Natural killer cell (primary cell): ENCODE data around the gene RAPGEF5. TPM values are rescaled to one million over a fixed set of nuclear protein-coding genes. Genes with fewer than 3 reads are reported as not detected.

ENCODE experiments used
- ATAC-seq, 3 donors: fragments of 150-1000 bp in 2 of 3; fragments of 200-7000 bp in 1 of 3; cut with Tn5 transposase; 1 replicate in 1 of 3; 2 replicates in 2 of 3; pipeline ENCODE4 v1.10.0; 2021; ENCODE audit warnings: mild to moderate bottlenecking in 2 of 3, moderate library complexity in 2 of 3
- DNase-seq, 2 donors: peaks; one replicate each; pipeline versions ENCODE4 v3.0.0 to v3.0.0-alpha.2; 2013 to 2021; ENCODE audit warnings: mixed read lengths in 1 of 2
- H3K27ac ChIP-seq: one replicate; pipeline ENCODE4 v1.5.1; 2013; ENCODE audit warnings: mild to moderate bottlenecking, low read length
- H3K27me3 ChIP-seq: one replicate; pipeline ENCODE4 v1.6.1; 2013; ENCODE audit warnings: low read length; ENCODE audit not compliant: control insufficient read depth, insufficient read depth
- H3K36me3 ChIP-seq: one replicate; pipeline ENCODE4 v1.6.1; 2013; ENCODE audit warnings: low read length; ENCODE audit not compliant: control insufficient read depth, insufficient read depth
- H3K4me1 ChIP-seq: one replicate; pipeline ENCODE4 v1.6.1; 2013; ENCODE audit warnings: low read length; ENCODE audit not compliant: control insufficient read depth, insufficient read depth
- H3K4me3 ChIP-seq: one replicate; pipeline ENCODE4 v1.5.1; 2013; ENCODE audit warnings: low read length
- H3K9me3 ChIP-seq: one replicate; pipeline ENCODE4 v1.6.1; 2013; ENCODE audit warnings: low read length; ENCODE audit not compliant: control insufficient read depth, insufficient read depth
- H3K27ac Mint-ChIP-seq, 2 donors: one replicate each; pipeline ENCODE4 v1.8.0; 2022; ENCODE audit warnings: mild to moderate bottlenecking in 2 of 2, mixed read lengths in 2 of 2, moderate library complexity in 1 of 2
- H3K27me3 Mint-ChIP-seq, 2 donors: one replicate each; pipeline ENCODE4 v1.8.0; 2022; ENCODE audit warnings: low read depth in 2 of 2, mixed read lengths in 2 of 2
- H3K36me3 Mint-ChIP-seq: one replicate; pipeline ENCODE4 v1.8.0; 2022; ENCODE audit warnings: mixed read lengths
- H3K4me1 Mint-ChIP-seq, 2 donors: one replicate each; pipeline ENCODE4 v1.8.0; 2022; ENCODE audit warnings: mixed read lengths in 2 of 2
- H3K4me3 Mint-ChIP-seq: one replicate; pipeline ENCODE4 v1.8.0; 2022; ENCODE audit warnings: mild to moderate bottlenecking, moderate library complexity, mixed read lengths
- H3K9me3 Mint-ChIP-seq, 2 donors: one replicate each; pipeline ENCODE4 v1.8.0; 2022; ENCODE audit warnings: mixed read lengths in 2 of 2
- WGBS: methylation state at CpG from one replicate; pipeline ENCODE4 v1.1.7; 2013; ENCODE audit warnings: missing lambda C conversion rate; ENCODE audit not compliant: insufficient coverage; 5-methylcytosine and 5-hydroxymethylcytosine counted together
- intact Hi-C: fragments of 100-400 bp; cut with micrococcal nuclease; formaldehyde crosslinking; loops from one replicate; pipeline ENCODE4 v1.14.2; 2022
- total RNA-seq, 4 donors: library from RNA; stranded (reverse); fragments of 120-200 nt in 1 of 4; gene quantifications; one replicate each; pipeline versions ENCODE4 v1.2.3 to v1.2.4, GENCODE V29; 2013 to 2022
- TF ChIP-seq, protein P1 (sequence below): fragments of 200-600 bp; IDR thresholded peaks from one replicate; pipeline ENCODE4 v1.8.0; 2022; ENCODE audit warnings: antibody characterized with exemption

Gene RAPGEF5
- total RNA-seq, 3 donors from 2014 or later (not counting 1 experiment from before 2014, with no cell fraction given) = 0.26 to 0.33 TPM; not detected in 1

DNA sequence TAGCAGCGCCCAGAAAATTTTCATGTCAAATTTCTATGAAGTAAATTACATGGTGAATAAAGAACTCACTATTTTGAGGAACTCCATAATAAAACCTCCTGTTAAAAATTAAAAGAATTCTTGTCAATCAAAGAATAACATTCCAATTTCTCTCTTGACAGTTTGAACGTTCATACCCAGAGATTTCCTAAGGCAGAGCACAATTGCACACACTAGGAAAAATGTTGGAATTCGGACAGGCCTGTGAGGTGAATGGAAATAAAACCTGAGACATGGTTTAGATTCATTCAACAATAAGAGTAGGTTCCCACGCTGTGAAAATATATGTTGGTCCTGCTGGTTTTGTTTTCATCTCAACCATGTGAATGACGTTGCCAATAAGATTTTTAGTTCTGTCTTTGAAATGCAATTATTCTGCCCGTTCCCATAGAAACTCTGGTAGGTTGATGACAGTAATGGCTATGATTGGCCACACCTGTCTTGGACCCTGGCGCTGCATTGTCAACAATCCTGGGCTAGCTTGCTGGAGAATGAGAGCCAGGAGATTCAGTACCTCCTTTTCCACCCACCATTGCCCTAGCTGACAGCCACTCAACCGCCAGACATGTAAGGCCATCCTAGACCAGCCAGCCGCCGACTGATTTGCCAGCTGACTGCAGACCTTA is 43.3 kb upstream of the RAPGEF5 start:
- Histone ChIP-seq H3K27me3 (no peaks in the 10 kb centered on the region), H3K27ac (no peak overlapping the region), H3K4me1 (peaks cover 22% of the 10 kb centered on the region), H3K36me3 (no peaks in the 10 kb centered on the region), H3K9me3 (no peaks in the 10 kb centered on the region), H3K4me3 (no peak overlapping the region)
- DNase-seq (no peak), ATAC-seq (no peak)
- H3K4me3 Mint-ChIP-seq = no peak overlapping the region
- peaks cover 23 to 28% of the 10 kb centered on the region in 2 donors for H3K4me1 Mint-ChIP-seq
- H3K27me3 Mint-ChIP-seq = no peaks in the 10 kb centered on the region
- H3K9me3 Mint-ChIP-seq = no peaks in the 10 kb centered on the region
- peak overlapping the region in 1 of 2 donors; percentile 83 for H3K27ac Mint-ChIP-seq
- intact Hi-C loops = no loop called here
- 84% methylated on average over 9 of the region's 10 CpGs for WGBS
- TF ChIP-seq, protein P1, sequence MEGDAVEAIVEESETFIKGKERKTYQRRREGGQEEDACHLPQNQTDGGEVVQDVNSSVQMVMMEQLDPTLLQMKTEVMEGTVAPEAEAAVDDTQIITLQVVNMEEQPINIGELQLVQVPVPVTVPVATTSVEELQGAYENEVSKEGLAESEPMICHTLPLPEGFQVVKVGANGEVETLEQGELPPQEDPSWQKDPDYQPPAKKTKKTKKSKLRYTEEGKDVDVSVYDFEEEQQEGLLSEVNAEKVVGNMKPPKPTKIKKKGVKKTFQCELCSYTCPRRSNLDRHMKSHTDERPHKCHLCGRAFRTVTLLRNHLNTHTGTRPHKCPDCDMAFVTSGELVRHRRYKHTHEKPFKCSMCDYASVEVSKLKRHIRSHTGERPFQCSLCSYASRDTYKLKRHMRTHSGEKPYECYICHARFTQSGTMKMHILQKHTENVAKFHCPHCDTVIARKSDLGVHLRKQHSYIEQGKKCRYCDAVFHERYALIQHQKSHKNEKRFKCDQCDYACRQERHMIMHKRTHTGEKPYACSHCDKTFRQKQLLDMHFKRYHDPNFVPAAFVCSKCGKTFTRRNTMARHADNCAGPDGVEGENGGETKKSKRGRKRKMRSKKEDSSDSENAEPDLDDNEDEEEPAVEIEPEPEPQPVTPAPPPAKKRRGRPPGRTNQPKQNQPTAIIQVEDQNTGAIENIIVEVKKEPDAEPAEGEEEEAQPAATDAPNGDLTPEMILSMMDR = no peak
- no peaks in the 10 kb centered on the region for H3K36me3 Mint-ChIP-seq

DNA sequence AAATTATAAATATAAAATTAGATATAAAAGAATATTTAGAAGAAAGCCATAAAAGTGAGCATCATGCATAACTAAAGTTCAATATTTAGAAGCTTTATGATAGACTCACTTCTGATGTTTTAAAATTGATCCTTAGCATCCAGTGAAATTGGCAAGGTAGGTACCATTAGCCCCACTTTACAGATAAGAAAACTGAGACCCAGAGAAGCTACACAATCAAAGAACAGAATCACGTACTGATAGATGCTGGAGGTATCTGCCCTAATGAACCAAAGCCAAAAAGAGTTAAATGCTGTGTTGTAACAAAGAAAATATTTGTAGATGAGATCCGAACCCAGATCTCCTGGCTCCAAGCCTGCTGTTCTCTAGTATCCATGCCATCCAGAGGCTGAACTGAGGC is 42.6 kb upstream of the RAPGEF5 start:
- H3K36me3 Mint-ChIP-seq = no peaks in the 10 kb centered on the region
- H3K4me3 Mint-ChIP-seq = no peak overlapping the region
- Histone ChIP-seq H3K36me3 (no peaks in the 10 kb centered on the region), H3K4me1 (peaks cover 22% of the 10 kb centered on the region), H3K27me3 (no peaks in the 10 kb centered on the region), H3K4me3 (no peak overlapping the region), H3K27ac (no peak overlapping the region), H3K9me3 (no peaks in the 10 kb centered on the region)
- H3K4me1 Mint-ChIP-seq = peaks cover 23 to 28% of the 10 kb centered on the region in 2 donors
- H3K9me3 Mint-ChIP-seq = no peaks in the 10 kb centered on the region
- TF ChIP-seq, protein P1 = no peak
- 76% methylated on average over 2 of the region's 2 CpGs for WGBS
- H3K27ac Mint-ChIP-seq = peak overlapping the region in 1 of 2 donors; percentile 26
- DNase-seq = no peak
- no peak for ATAC-seq
- no peaks in the 10 kb centered on the region for H3K27me3 Mint-ChIP-seq
- intact Hi-C loops = no loop called here

DNA sequence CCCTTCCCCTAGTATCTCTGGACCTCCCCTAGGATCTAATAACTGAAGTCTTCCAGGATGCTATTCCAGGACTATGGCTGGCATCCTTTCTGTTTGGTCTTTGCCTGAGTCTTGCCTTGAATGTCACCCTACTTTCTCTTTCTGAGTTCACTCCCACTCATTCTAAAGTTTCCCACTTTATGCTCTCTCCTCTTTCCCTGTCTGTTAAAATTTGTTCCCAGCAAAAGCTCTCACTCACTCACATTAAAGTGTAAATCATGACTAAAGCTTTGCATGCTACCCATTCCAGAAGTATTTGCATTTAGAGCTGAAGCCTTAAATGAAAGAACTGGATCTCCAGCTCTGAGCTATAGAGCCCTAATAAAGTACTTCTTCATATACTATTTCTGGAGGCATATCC is 42.1 kb upstream of the RAPGEF5 start:
- ATAC-seq (no peak), DNase-seq (no peak)
- Histone ChIP-seq H3K9me3 (no peaks in the 10 kb centered on the region), H3K27me3 (no peaks in the 10 kb centered on the region), H3K27ac (no peak overlapping the region), H3K4me1 (peaks cover 22% of the 10 kb centered on the region), H3K4me3 (no peak overlapping the region), H3K36me3 (no peaks in the 10 kb centered on the region)
- no peaks in the 10 kb centered on the region for H3K36me3 Mint-ChIP-seq
- no peaks in the 10 kb centered on the region for H3K9me3 Mint-ChIP-seq
- intact Hi-C loops = no loop called here
- TF ChIP-seq, protein P1 = no peak
- H3K27me3 Mint-ChIP-seq = no peaks in the 10 kb centered on the region
- no peak overlapping the region for H3K27ac Mint-ChIP-seq
- H3K4me3 Mint-ChIP-seq = no peak overlapping the region
- peaks cover 23 to 28% of the 10 kb centered on the region in 2 donors for H3K4me1 Mint-ChIP-seq

DNA sequence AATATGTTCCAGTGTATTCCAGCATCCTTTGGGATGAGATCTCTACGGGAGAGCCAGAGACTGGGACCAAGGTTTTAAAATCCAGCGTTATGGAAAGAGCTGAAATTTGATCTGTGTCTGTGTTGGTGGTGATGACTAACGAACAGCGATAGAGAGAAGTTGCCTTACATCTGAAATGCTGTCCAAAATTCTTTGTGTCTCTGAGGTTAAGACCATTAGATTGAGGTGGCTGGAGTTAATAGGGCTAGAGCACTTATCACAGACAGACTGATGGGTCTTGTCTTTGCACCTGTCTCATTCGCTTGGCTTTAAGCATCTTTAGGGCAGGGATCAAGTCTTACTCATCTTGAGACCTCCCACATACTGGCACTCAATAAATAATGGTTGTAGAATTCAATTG is 41.0 kb upstream of the RAPGEF5 start:
- no peak overlapping the region for H3K4me3 Mint-ChIP-seq
- no peak for DNase-seq
- no peak for ATAC-seq
- H3K4me1 ChIP-seq = peaks cover 13% of the 10 kb centered on the region
- H3K9me3 Mint-ChIP-seq = no peaks in the 10 kb centered on the region
- intact Hi-C loops = no loop called here
- H3K9me3 ChIP-seq = no peaks in the 10 kb centered on the region
- no peak overlapping the region for H3K27ac Mint-ChIP-seq
- peaks cover 14 to 20% of the 10 kb centered on the region in 2 donors for H3K4me1 Mint-ChIP-seq
- H3K27ac ChIP-seq = no peak overlapping the region
- no peaks in the 10 kb centered on the region for H3K36me3 Mint-ChIP-seq
- 94% methylated on average over 5 of the region's 5 CpGs for WGBS
- TF ChIP-seq, protein P1 = no peak
- H3K4me3 ChIP-seq = no peak overlapping the region
- H3K36me3 ChIP-seq = no peaks in the 10 kb centered on the region
- H3K27me3 Mint-ChIP-seq = no peaks in the 10 kb centered on the region
- H3K27me3 ChIP-seq = no peaks in the 10 kb centered on the region
